Thyroid gland (tissue), 4 donors: Measurements from ENCODE around the gene ANKRD12.

Experiments
- CTCF ChIP-seq, 6 experiments: fragments of 200-600 bp in 3 of 6; fragments of 450-650 bp in 3 of 6; sonication (generic) in 3 of 6; IDR thresholded peaks; one replicate each; pipeline ENCODE4 v1.5.1; 2016 to 2019; ENCODE audit warnings: antibody characterized with exemption in 6 of 6, mild to moderate bottlenecking in 2 of 6, inconsistent platforms in 1 of 6, moderate library complexity in 1 of 6
- POLR2A ChIP-seq, 2 donors: fragments of 450-650 bp; IDR thresholded peaks; one replicate each; pipeline ENCODE4 v1.6.1; 2017; ENCODE audit warnings: antibody characterized with exemption in 2 of 2, mild to moderate bottlenecking in 2 of 2, moderate library complexity in 1 of 2

DNA sequence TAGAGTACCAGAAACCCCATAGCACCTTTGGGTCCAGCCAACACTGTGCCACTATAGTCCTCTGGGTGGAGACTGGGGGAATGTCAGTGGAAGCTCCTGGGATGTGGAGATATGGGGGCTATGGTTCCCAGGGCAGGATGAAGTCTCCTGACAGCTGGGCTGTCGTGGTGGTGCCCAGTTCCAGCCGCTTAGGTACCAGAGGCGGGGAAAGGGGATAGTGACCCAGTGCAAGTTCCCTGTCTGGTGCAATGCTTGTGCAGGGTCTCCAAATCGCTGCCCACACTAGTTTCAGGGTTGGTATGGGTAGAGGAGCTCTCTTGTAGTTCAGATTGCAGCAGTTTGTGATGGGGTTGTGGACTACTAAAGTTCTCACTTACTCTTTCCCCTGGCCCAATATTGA, 97.9 kb downstream of the ANKRD12 start:
- TF ChIP-seq CTCF (IDR thresholded peaks at IDR 0.05) (no peak), POLR2A (IDR thresholded peaks at IDR 0.05) (no peak)
